Endothelial cell of umbilical vein (primary cell): ENCODE measurements around the gene MALSU1. TPM values are rescaled to one million over a fixed set of nuclear protein-coding genes. Genes with fewer than 3 reads are reported as not detected.

Experiments
- BruUV-seq: library from RNA; stranded (reverse); fragments of 400-500 nt; replicated peaks from 2 replicates; lab custom pipeline; 2021; lab: Mats Ljungman, UMichigan
- CTCF ChIA-PET: fragments of 300-600, 350-600 bp; sonication (Branson Sonifier 250); formaldehyde crosslinking; loops from one replicate; lab custom pipeline; 2021; ENCODE audit warnings: antibody characterized with exemption, inconsistent platforms; lab: Charles Lee
- POLR2A ChIA-PET: fragments of 300-600, 350-600 bp; sonication (Branson Sonifier 250); formaldehyde crosslinking; loops from one replicate; lab custom pipeline; 2021; ENCODE audit warnings: antibody characterized with exemption, inconsistent platforms; lab: Charles Lee
- DNase-seq: peaks from one replicate; pipeline ENCODE4 v3.0.0-alpha.2; 2011; ENCODE audit warnings: low read depth, low spot score
- FAIRE-seq: peaks from 2 replicates; lab custom pipeline; 2011; peaks lifted over from hg19 to GRCh38; lab: Jason Lieb, UNC
- H2AFZ ChIP-seq: 2 replicates; pipeline ENCODE4 v1.6.0; 2012; ENCODE audit warnings: low read depth, low read length, control low read depth, inconsistent platforms
- H3K27ac ChIP-seq: 2 replicates; pipeline ENCODE4 v1.5.1; 2011; ENCODE audit warnings: low read depth, mild to moderate bottlenecking, control low read depth, low read length, moderate library complexity; ENCODE audit not compliant: insufficient read depth
- H3K27me3 ChIP-seq, 2 experiments: 2 replicates each; pipeline versions ENCODE4 v1.6.0 to v1.6.1; 2011; ENCODE audit warnings: low read length in 2 of 2, mixed read lengths in 1 of 2; ENCODE audit not compliant: control insufficient read depth in 2 of 2, insufficient read depth in 2 of 2
- H3K36me3 ChIP-seq, 2 experiments: 2 replicates in 1 of 2; 3 replicates in 1 of 2; pipeline ENCODE4 v1.5.1; 2011; ENCODE audit warnings: low read length in 2 of 2, mild to moderate bottlenecking in 1 of 2, moderate library complexity in 1 of 2; ENCODE audit not compliant: control insufficient read depth in 2 of 2, insufficient read depth in 2 of 2; ENCODE audit errors: extremely low read depth in 1 of 2
- H3K4me1 ChIP-seq: 3 replicates; pipeline ENCODE4 v1.5.1; 2011; ENCODE audit warnings: mild to moderate bottlenecking, low read length; ENCODE audit not compliant: control insufficient read depth, insufficient read depth; ENCODE audit errors: extremely low read depth
- H3K4me2 ChIP-seq: 2 replicates; pipeline ENCODE4 v1.6.1; 2011; ENCODE audit warnings: low read length, control low read depth, mixed read lengths; ENCODE audit not compliant: insufficient read depth
- H3K4me3 ChIP-seq, 3 experiments: fragments of 200-600 bp in 1 of 3; sonication (generic), shearing (Covaris generic) in 1 of 3; replicated peaks in 1 of 3; 2 replicates each; pipeline ENCODE4 v1.5.1; 2011 to 2016; ENCODE audit warnings: control low read depth in 3 of 3, low read length in 3 of 3, mild to moderate bottlenecking in 2 of 3, inconsistent platforms in 1 of 3, low read depth in 1 of 3, moderate library complexity in 1 of 3; ENCODE audit not compliant: insufficient read depth in 1 of 3
- H3K79me2 ChIP-seq: 2 replicates; pipeline ENCODE4 v1.6.0; 2012; ENCODE audit warnings: low read length, inconsistent platforms; ENCODE audit not compliant: control insufficient read depth, insufficient read depth
- H3K9ac ChIP-seq: replicated peaks from 2 replicates; pipeline ENCODE3; 2011; ENCODE audit warnings: low read length, control low read depth; ENCODE audit not compliant: insufficient read depth; ENCODE audit errors: extremely low read depth
- H3K9me1 ChIP-seq: replicated peaks from 3 replicates; pipeline ENCODE4 v1.6.0; 2011; ENCODE audit warnings: mild to moderate bottlenecking, low read length; ENCODE audit not compliant: control insufficient read depth, insufficient read depth; ENCODE audit errors: extremely low read depth
- H3K9me3 ChIP-seq: replicated peaks from 2 replicates; pipeline ENCODE4 v1.5.1; 2012; ENCODE audit warnings: low read length, inconsistent platforms; ENCODE audit not compliant: control insufficient read depth, insufficient read depth
- H4K20me1 ChIP-seq: replicated peaks from 2 replicates; pipeline ENCODE3; 2011; ENCODE audit warnings: mild to moderate bottlenecking, low read length; ENCODE audit not compliant: control insufficient read depth, insufficient read depth; ENCODE audit errors: extremely low read depth
- EZH2 ChIP-seq: IDR thresholded peaks from 2 replicates; pipeline ENCODE4 v1.6.1; 2012; ENCODE audit warnings: borderline replicate concordance, low read depth, mild to moderate bottlenecking, moderate library complexity, low read length, inconsistent platforms; ENCODE audit not compliant: severe bottlenecking
- FOS ChIP-seq: IDR thresholded peaks from 2 replicates; pipeline ENCODE4 v1.6.1; 2011; ENCODE audit warnings: mild to moderate bottlenecking, low read length, moderate library complexity, borderline replicate concordance; ENCODE audit not compliant: insufficient read depth
- GATA2 ChIP-seq: IDR thresholded peaks from 2 replicates; pipeline ENCODE4 v1.7.0; 2011; ENCODE audit warnings: low read depth, mild to moderate bottlenecking, moderate library complexity, mixed read lengths, low read length; ENCODE audit not compliant: insufficient read length, insufficient read depth
- JUN ChIP-seq: IDR thresholded peaks from 2 replicates; pipeline ENCODE4 v1.6.1; 2011; ENCODE audit warnings: borderline replicate concordance, low read depth; ENCODE audit not compliant: insufficient read length, insufficient read depth
- MAX ChIP-seq: IDR thresholded peaks from 2 replicates; pipeline ENCODE4 v1.6.1; 2011; ENCODE audit not compliant: insufficient read depth, insufficient read length
- MYC ChIP-seq: IDR thresholded peaks from one replicate; pipeline ENCODE4 v1.6.1; 2011; ENCODE audit warnings: mild to moderate bottlenecking, low read depth, low read length
- POLR2A ChIP-seq: IDR thresholded peaks from 2 replicates; pipeline ENCODE4 v1.6.1; 2012; ENCODE audit warnings: low read depth, mild to moderate bottlenecking, control low read depth, low read length
- POLR2AphosphoS5 ChIP-seq: IDR thresholded peaks from 2 replicates; pipeline ENCODE4 v1.6.1; 2012; ENCODE audit warnings: low read depth, mild to moderate bottlenecking, control low read depth, low read length, moderate library complexity; ENCODE audit not compliant: insufficient read depth
- dilution Hi-C: fragments of 300-500 bp; cut with MboI; formaldehyde crosslinking; loops from one replicate; pipeline ENCODE4 v1.15.0; 2019; ENCODE audit warnings: low sequenced_read_pairs; ENCODE audit not compliant: extremely low pct_ligation_motif_present
- intact Hi-C: fragments of 100-400 bp; cut with micrococcal nuclease; formaldehyde crosslinking; loops from one replicate; pipeline ENCODE4 v1.10.0; 2022
- polyA plus RNA-seq, 4 experiments: library from polyadenylated mRNA; depleted of rRNA in 3 of 4; stranded (reverse) in 3 of 4; unstranded in 1 of 4; fragments of >200 nt; gene quantifications; 2 replicates each; pipeline versions ENCODE4 v1.2.1 to v1.2.3, GENCODE V29; 2011 to 2012; ENCODE audit warnings: missing spikeins in 1 of 4
- total RNA-seq: library from RNA; stranded (reverse); gene quantifications from 2 replicates; pipeline ENCODE4 v1.2.3, GENCODE V29; 2021
- TF ChIP-seq, protein P1 (sequence below), 2 donors: IDR thresholded peaks; 1 replicate in 1 of 2; 2 replicates in 1 of 2; pipeline ENCODE4 v1.5.1; 2011; ENCODE audit warnings: low read length in 2 of 2, mild to moderate bottlenecking in 2 of 2, moderate library complexity in 2 of 2, control low read depth in 1 of 2, inconsistent platforms in 1 of 2, low read depth in 1 of 2; ENCODE audit not compliant: insufficient read depth in 1 of 2; ENCODE audit errors: extremely low read depth in 1 of 2

Gene MALSU1
- total and polyA plus RNA-seq, 2 donors (not counting 3 experiments of a cell fraction or from before 2014, with no cell fraction given) = 62.6 to 68.0 TPM

DNA sequence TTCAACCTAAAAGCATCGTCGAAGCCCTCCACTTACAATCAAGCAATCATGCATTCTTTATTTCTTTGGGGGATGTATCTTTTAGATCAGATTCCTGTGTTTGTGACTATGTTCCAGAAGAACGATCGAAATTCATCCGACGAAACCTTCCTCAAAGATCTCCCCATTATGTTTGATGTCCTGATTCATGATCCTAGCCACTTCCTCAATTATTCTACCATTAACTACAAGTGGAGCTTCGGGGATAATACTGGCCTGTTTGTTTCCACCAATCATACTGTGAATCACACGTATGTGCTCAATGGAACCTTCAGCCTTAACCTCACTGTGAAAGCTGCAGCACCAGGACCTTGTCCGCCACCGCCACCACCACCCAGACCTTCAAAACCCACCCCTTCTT lies 38.8 kb upstream of the MALSU1 start:
- H3K79me2 ChIP-seq = no peaks in the 10 kb centered on the region

More for the DNA sequence above, 38.8 kb upstream of the MALSU1 start:
- Histone ChIP-seq H3K36me3 (no peaks in the 10 kb centered on the region), H3K4me1 (no peaks in the 10 kb centered on the region), H4K20me1 (no peaks in the 10 kb centered on the region), H3K9me3 (no peaks in the 10 kb centered on the region), H3K27me3 (peaks cover 7 to 16% of the 10 kb centered on the region in 2 experiments), H3K27ac (no peak overlapping the region), H3K9ac (no peak overlapping the region), H3K4me3 (no peak overlapping the region), H2AFZ (no peak overlapping the region), H3K9me1 (no peaks in the 10 kb centered on the region), H3K4me2 (no peak overlapping the region)
- no peak for FAIRE-seq
- intact Hi-C loops = loop anchor here (10.0 kb wide), 1 partner anchor 736 kb away; no protein-coding TSS in a partner anchor
- dilution Hi-C loops = no loop called here
- TF ChIP-seq MAX (no peak), POLR2A (no peak), JUN (no peak), MYC (no peak), FOS (no peak), GATA2 (no peak), POLR2AphosphoS5 (no peak), EZH2 (no peak)
- TF ChIP-seq, protein P1, sequence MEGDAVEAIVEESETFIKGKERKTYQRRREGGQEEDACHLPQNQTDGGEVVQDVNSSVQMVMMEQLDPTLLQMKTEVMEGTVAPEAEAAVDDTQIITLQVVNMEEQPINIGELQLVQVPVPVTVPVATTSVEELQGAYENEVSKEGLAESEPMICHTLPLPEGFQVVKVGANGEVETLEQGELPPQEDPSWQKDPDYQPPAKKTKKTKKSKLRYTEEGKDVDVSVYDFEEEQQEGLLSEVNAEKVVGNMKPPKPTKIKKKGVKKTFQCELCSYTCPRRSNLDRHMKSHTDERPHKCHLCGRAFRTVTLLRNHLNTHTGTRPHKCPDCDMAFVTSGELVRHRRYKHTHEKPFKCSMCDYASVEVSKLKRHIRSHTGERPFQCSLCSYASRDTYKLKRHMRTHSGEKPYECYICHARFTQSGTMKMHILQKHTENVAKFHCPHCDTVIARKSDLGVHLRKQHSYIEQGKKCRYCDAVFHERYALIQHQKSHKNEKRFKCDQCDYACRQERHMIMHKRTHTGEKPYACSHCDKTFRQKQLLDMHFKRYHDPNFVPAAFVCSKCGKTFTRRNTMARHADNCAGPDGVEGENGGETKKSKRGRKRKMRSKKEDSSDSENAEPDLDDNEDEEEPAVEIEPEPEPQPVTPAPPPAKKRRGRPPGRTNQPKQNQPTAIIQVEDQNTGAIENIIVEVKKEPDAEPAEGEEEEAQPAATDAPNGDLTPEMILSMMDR (IDR thresholded peaks at IDR 0.05; ENCODE audit: extremely low read depth in 1 of 2, insufficient read depth in 1 of 2, low read depth in 1 of 2, low read length in 2 of 2) = no peak
- ChIA-PET CTCF (interaction anchor here (0.8 to 8.2 kb wide), 4 partner anchors 12 to 286 kb away, joined by 3 to 55 read pairs (median 6); no protein-coding TSS in a partner anchor), POLR2A (no interaction called here)
- DNase-seq = no peak
- BruUV-seq = no TSS peak
